Activated naive CD8-positive, alpha-beta T cell treated with anti-CD3 and anti-CD28 coated beads for 36 hours (primary cell): Measurements from ENCODE around the gene SCGB1D1. TPM values are rescaled to one million over a fixed set of nuclear protein-coding genes. Genes with fewer than 3 reads are reported as not detected.

ENCODE experiments used
- DNase-seq: peaks from one replicate; pipeline ENCODE4 v3.0.0; 2021
- H3K27ac Mint-ChIP-seq: one replicate; pipeline ENCODE4 v1.8.0; 2022; ENCODE audit warnings: mild to moderate bottlenecking, moderate library complexity, mixed read lengths
- H3K27me3 Mint-ChIP-seq: one replicate; pipeline ENCODE4 v1.8.0; 2022; ENCODE audit warnings: mild to moderate bottlenecking, mixed read lengths
- H3K36me3 Mint-ChIP-seq: one replicate; pipeline ENCODE4 v1.8.0; 2021; ENCODE audit warnings: mild to moderate bottlenecking, mixed read lengths
- H3K4me1 Mint-ChIP-seq: one replicate; pipeline ENCODE4 v1.8.0; 2021; ENCODE audit warnings: mixed read lengths
- H3K4me3 Mint-ChIP-seq: one replicate; pipeline ENCODE4 v1.8.0; 2022; ENCODE audit warnings: mild to moderate bottlenecking, moderate library complexity, mixed read lengths
- H3K9me3 Mint-ChIP-seq: one replicate; pipeline ENCODE4 v1.8.0; 2022; ENCODE audit warnings: mixed read lengths
- total RNA-seq, 2 experiments: library from RNA; stranded (reverse); gene quantifications; one replicate each; pipeline ENCODE4 v1.2.3, GENCODE V29; 2021

Gene SCGB1D1
- total RNA-seq, 2 experiments from 2014 or later: not detected

GRCh38 chr11:62237499-62237898 lies 47.5 kb downstream of the SCGB1D1 start:
- no peaks in the 10 kb centered on the region for H3K4me1 Mint-ChIP-seq
- no peaks in the 10 kb centered on the region for H3K36me3 Mint-ChIP-seq
- H3K4me3 Mint-ChIP-seq: no peak overlapping the region
- H3K9me3 Mint-ChIP-seq: no peaks in the 10 kb centered on the region
- no peak overlapping the region for H3K27ac Mint-ChIP-seq
- DNase-seq: no peak
- H3K27me3 Mint-ChIP-seq: peaks cover 42% of the 10 kb centered on the region

- Mint-ChIP-seq H3K9me3 (no peaks in the 10 kb centered on the region), H3K4me3 (no peak overlapping the region), H3K27me3 (peaks cover 37% of the 10 kb centered on the region), H3K36me3 (no peaks in the 10 kb centered on the region), H3K27ac (no peak overlapping the region), H3K4me1 (no peaks in the 10 kb centered on the region)
- no peak for DNase-seq
These were observed 48.1 kb downstream of the SCGB1D1 start for GRCh38 chr11:62238151-62238550.

GRCh38 chr11:62241095-62241494 lies 51.1 kb downstream of the SCGB1D1 start:
- H3K9me3 Mint-ChIP-seq: no peaks in the 10 kb centered on the region
- no peak overlapping the region for H3K4me3 Mint-ChIP-seq
- H3K36me3 Mint-ChIP-seq: no peaks in the 10 kb centered on the region
- DNase-seq: no peak
- no peak overlapping the region for H3K27ac Mint-ChIP-seq
- peaks cover 27% of the 10 kb centered on the region for H3K27me3 Mint-ChIP-seq
- no peaks in the 10 kb centered on the region for H3K4me1 Mint-ChIP-seq

- Mint-ChIP-seq H3K9me3 (no peaks in the 10 kb centered on the region), H3K4me3 (no peak within 1 kb of the TSS), H3K27ac (no peak within 1 kb of the TSS), H3K27me3 (peaks cover 31% of the 10 kb centered on the region), H3K36me3 (no peaks in the 10 kb centered on the region), H3K4me1 (no peaks in the 10 kb centered on the region)
- no peak for DNase-seq
These were observed 52.0 kb downstream of the SCGB1D1 start, which contains the start of gene SCGB1D2 for GRCh38 chr11:62242021-62242420. Gene SCGB1D2 (plus strand): TSS chr11:62242239. CDS start chr11:62242308, 69 bp downstream.

Other genes with a start within 250 kb of the SCGB1D1 start
- 1 to 10 TPM in 1 of 2 experiments, under 1 TPM in 1; 0.58 to 1.0 TPM for gene BEST1, start 239.9 kb upstream of the SCGB1D1 start, total RNA-seq
- gene FTH1, start 222.6 kb upstream of the SCGB1D1 start, total RNA-seq: 100 to 1,000 TPM; 821 to 824 TPM
- 100 to 1,000 TPM; 105 to 107 TPM for gene INCENP, start 66.2 kb upstream of the SCGB1D1 start, total RNA-seq
- gene SCGB2A1, start 18.5 kb downstream of the SCGB1D1 start, total RNA-seq: not detected
- not detected for gene SCGB1D2, start 52.0 kb downstream of the SCGB1D1 start, total RNA-seq
- gene SCGB2A2, start 79.9 kb downstream of the SCGB1D1 start, total RNA-seq: not detected
- not detected for gene SCGB1D4, start 108.9 kb downstream of the SCGB1D1 start, total RNA-seq
- 10 to 100 TPM; 11.1 to 11.9 TPM for gene ASRGL1, start 147.2 kb downstream of the SCGB1D1 start, total RNA-seq
- gene SCGB1A1, start 228.8 kb downstream of the SCGB1D1 start, total RNA-seq: not detected